GM12878 (cell line): Measurements from ENCODE around the gene TBXAS1.

ENCODE experiments used
- BRCA1 ChIP-seq: IDR thresholded peaks from 2 replicates; pipeline ENCODE4 v1.6.1; 2011; ENCODE audit warnings: low read depth, low read length, improper control_type of control experiment
- CREB1 ChIP-seq: IDR thresholded peaks from 2 replicates; pipeline ENCODE4 v1.6.1; 2012; ENCODE audit warnings: low read depth, mild to moderate bottlenecking, inconsistent platforms
- CREM ChIP-seq: IDR thresholded peaks from 2 replicates; pipeline ENCODE4 v1.6.1; 2014; ENCODE audit warnings: antibody characterized with exemption, low read depth
- EZH2 ChIP-seq: IDR thresholded peaks from 2 replicates; pipeline ENCODE4 v1.6.1; 2012; ENCODE audit warnings: low read depth, mild to moderate bottlenecking, control low read depth, inconsistent platforms, low read length, borderline replicate concordance; ENCODE audit not compliant: control insufficient read depth
- HDAC2 ChIP-seq: fragments of 200-600 bp; sonication (generic); IDR thresholded peaks from 2 replicates; pipeline ENCODE4 v1.6.1; 2017
- POLR2AphosphoS5 ChIP-seq: IDR thresholded peaks from 2 replicates; pipeline ENCODE4 v1.6.1; 2011; ENCODE audit warnings: mild to moderate bottlenecking, low read length, inconsistent platforms

GRCh38 chr7:139893999-139894398 lies 64.9 kb downstream of the TBXAS1 start:
- TF ChIP-seq EZH2 (no peak), CREB1 (no peak), BRCA1 (no peak), CREM (no peak), HDAC2 (no peak), POLR2AphosphoS5 (no peak)
